GM21360 (cell line): ENCODE data around the gene LRRC4.
A peak's percentile ranks its signal among the peaks of the same experiment; 100 is the strongest.

Experiments used
- ATAC-seq: cut with Tn5 transposase; IDR thresholded peaks from one replicate; pipeline ENCODE4 v1.9.1; 2021; ENCODE audit warnings: mild to moderate bottlenecking, moderate library complexity; ENCODE audit not compliant: unreplicated experiment

Gene LRRC4

DNA sequence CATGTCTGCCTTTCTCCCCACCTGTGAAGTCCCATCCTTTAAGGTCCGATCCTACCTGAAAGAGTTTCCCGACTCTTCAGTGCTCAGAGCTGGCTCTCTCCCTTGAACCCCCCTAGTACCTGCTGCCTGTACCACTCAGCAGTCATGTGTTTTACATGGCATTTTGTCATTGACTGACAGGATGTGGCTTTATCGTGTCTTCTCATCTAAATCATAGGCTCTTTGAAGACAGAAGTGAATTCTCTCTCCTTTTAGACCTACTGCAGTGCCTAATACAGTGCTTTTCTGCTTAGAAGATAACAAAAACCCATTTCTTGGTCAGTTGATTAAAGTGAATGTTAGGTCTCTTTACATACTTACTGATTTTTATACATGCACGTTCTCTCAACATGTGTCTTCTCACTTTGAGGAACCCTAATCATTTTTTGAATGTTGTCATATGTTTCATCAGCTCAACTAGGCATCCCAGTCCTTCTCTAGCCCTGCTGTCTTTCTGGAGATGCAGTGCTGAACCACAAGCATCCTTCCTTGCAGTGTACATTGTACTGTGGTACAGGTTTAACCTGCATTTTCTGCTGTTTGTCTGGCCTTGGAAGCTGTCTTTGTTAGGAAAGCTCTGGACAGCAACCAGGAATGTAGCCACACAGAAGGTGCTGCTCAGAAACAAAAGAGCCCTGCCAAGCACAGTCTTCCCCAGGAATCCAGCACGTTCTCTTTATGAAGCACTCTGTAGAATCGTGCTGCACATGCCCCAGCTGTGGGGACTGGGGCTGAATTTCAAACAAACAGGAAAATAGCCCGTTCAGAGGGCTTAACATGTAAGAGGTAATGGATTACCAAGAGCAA is 28.1 kb upstream of the LRRC4 start:
- ATAC-seq: no peak

DNA sequence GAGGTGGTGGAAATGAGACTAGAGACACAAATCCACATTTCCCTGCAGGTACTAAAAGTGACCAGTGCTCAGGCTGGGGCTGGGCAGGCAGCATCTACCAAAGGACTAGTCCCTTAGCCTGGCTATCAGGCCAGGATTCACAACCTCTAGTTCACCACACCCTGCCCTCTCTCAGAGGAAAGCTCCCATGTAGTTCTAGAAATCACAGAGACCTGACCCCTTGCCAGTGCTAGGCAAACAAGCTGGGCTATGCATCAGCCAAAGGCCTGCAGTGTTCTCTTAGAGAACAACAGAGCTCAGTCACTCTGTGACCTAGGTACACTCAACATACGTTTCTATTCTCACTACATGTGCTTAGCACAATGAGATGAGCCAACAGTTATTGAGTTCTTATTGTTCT is 26.7 kb upstream of the LRRC4 start:
- ATAC-seq: no peak

DNA sequence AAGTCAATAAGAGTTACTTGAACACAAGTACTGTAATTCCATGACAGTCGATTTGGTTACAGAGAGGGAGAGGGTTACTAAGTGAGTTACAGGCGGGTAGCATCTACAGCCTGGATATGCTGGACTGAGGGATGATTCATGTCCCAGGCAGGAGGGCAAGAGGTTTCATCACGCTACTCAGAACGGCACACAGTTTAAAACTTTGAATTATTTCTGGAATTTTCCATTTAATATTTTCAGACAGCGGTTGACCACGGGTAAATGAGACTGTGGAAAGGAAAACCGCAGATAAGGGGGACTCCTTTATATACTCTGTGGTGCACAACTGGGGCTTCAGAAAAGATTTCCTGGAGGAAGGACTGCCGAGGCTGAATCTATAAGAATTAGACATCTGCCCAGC is 25.7 kb upstream of the LRRC4 start:
- ATAC-seq: no peak

DNA sequence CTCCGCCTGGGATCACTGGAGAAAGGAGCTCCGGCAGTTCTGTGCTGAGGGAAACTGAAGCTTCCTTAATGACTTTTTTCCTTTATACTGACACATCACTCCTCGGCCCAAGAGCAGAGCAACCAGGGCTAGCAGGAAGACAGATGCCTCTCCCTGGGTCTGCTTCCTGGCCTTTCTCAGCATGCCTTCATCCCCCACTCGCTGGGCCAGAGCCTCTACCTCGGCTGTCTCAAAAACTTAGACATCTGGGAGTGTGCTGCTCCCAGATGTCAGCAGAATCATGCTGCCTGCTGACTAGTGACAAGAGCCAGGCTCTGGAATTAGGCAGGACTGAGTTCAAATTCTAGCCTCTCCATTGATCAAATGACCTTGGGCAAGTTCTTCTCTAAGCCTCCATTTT is 24.4 kb upstream of the LRRC4 start:
- ATAC-seq: no peak

DNA sequence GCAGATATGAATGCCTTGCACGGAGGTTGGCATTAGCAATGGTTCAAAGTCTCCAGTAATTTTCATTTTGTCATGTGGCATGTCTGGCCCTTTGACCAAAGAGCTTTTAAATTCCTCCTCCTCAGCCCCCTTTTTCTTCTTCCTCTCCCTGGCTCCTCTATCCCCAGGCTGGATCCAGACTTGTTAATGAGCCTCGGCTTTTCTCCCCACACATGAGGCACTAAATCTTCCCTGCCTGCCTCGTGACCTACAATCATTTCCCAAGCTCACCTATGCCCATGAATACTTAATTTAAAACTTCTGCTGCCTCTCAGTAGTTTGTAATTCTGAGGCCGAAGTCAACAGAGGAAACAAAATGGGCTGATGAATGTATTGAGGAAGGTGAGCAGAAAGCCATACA is 23.3 kb upstream of the LRRC4 start:
- ATAC-seq: no peak

DNA sequence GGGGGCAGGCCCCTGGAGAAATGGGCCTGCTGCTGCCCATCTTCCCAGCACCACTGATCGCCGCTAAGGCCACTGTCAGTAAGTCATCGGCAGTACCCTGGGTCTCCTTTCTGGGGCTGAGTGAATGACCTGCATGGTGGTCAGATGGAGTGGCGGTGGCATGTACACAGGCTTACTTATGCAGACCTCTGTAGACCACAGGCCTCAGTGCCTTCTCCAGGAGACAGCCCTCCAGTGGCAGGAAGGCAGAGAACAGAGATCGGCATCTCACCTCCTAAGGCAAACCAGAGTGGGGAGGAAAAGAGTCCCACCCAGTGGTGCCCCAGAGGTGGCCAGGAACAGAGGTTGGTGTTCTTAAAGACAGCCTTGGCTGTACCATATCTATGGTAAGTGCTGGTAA is 22.8 kb upstream of the LRRC4 start:
- no peak for ATAC-seq

DNA sequence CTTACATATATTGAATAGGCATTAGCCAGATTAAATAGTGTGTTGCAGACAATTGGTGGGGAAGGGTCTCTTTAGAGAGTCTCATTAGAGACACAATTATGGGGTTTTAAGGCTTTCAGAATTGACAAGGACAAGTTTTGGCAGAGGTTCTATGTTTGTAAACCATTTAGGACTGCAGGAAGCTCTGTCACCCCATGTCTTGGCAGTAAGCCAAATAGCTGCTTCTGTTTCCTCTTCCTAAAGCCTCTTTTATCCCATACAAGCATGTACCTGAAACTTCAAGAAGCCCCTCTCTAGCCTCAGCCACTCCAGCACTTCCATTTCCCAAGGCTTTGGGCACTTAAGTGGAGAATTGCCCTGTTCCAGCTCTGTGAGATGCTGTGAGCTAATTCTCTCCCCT is 21.8 kb upstream of the LRRC4 start:
- ATAC-seq: no peak

DNA sequence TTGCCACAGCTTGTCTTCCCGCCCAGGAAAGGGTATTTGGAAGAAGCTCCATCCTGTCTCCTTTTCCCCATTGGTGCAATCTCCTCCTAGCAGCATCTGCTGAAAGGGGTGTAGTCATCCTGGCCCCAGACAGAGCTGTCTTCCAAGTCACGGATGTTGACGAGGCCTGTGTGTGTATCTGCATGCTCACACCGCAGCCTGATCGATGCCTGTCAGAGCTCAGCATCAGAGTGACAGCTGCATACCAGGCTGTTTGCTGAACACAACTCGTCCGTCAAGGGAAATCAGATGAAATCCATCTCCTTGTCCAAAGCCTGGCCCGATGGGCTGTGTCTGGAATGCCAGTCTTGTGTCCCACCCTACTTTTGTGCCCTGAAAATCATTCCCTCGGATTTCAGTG is 21.2 kb upstream of the LRRC4 start:
- ATAC-seq: no peak

DNA sequence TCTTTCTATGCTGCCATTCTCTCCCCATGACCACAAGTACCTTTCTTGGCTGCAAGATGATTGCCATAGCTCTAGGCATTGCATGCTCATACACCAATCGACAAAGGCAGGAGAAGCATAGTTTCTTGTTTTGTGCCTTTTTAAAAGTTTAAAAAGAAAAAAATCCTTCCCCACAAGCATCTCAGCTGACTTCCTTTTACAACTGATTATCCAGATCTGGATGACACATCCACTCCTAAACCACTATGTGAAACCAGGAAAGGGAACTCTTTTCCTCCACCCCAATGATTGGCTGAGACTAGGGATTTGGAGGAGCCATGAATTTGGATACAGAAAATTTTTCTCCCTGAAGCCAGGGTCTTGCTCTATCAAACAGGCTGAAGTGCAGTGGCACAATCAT is 14.5 kb upstream of the LRRC4 start:
- no peak for ATAC-seq

DNA sequence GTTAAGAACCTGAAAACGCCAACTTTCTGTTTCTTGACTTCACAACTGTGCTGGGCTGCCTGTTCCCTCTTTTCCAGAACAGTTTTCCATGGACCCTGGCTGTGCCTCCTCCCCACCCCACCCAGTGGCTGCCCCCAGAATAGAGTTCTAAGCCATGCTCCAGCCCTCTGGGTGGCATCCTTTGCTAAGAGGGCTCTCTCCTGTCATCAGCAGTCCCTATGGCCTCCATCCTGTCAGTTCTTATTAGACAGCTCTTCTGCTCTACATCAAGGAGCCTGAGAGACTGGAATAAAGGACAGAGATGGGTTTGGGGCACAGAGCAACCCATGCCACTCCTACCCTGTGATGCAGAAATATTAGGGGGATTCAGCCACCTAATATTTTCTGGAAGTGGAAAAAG is 13.9 kb upstream of the LRRC4 start:
- ATAC-seq: no peak

DNA sequence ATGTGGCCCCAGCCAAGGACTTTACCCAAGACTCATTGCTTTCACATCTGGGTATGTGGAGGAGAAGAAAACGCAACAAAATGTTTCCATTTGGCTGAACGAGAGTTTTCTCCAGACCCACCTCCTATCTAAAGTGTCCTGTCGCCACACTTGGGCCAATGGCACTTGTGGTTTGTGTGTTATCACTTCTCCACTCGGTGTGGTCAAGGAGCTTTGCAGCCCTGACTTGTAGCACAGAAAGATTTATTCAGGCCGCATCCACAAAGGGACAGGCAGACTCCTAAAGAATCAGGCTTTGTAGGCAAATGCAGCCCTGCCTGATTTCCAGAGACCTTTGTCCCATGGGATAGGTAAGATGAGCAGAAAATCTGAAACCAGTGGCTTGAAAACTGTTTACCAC is 12.8 kb upstream of the LRRC4 start:
- no peak for ATAC-seq

DNA sequence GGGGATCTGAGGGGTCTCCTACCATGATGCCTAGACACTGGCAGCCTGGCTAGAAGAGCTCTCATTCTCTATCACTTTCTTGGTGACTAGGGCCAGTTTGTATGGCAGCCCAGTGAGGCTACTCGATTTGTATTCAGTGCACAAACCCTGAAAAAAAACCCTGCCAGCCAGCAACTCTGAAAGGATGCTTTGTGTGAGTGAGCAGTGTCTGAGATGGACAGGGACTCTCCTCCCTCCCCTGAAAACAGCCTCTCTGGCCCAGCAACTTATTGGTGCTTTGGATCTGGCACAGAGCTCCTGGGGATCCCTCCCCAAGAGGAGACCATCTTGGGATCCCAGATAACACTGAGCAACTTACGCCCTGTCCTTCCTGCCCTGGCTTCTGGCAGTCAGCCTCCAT is 10.8 kb upstream of the LRRC4 start:
- ATAC-seq: no peak

DNA sequence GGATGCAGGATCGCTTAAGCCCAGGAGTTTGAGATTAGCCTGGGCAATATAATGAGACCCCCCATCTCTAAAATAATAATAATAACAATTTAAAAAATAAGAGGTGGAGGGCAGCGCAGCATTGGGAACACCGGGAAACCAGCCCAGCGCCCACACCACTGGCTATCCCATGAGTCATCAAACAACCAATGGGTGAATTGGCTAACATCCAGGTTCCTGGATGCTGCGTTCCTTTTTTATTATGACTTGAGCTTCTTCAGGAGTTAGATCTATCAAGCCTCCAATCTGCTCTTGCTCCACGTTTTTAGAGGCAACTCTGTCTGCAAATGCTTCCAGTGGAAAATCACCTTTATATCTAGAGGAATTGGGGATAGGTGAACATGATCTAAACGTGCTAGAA is 10.0 kb upstream of the LRRC4 start:
- no peak for ATAC-seq

DNA sequence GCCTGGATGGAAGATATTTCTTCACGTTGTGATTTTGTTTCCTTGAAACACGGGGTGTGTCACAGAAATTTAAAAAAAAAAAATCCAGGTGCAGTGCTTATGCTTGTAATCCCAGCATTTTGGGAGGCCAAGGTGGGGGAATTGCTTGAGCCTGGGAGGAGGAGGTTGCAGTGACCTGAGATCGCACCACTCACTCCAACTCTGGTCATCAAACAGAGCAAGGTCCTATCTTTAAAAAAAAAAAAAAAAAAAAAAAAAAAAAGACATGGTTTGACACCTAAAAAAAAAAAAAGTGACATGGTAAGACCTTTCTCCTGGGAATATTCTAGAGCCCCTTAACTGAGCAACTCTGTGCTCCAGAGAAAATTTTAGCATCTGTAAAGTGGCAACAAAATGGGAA is 9.0 kb upstream of the LRRC4 start:
- no peak for ATAC-seq

DNA sequence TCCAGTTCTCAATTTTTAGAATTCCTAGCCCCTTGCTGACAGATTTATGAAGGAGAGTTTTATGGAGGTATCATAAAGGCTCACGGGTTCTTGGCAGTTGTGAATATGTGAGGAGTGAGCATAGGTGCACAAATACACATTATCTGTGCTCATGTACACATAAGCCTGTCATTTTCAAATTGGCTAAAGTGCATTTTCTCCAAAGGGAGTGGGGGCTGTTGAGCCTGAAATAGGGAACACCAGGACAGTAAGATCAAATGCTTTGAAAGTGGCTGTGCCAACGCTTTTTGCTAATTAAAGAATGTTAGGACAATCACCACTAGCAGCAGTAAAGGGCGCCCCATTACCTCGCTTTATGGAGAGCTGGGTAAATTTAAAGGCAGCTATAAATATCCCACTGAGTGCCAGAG is 8.3 kb upstream of the LRRC4 start:
- ATAC-seq: no peak

DNA sequence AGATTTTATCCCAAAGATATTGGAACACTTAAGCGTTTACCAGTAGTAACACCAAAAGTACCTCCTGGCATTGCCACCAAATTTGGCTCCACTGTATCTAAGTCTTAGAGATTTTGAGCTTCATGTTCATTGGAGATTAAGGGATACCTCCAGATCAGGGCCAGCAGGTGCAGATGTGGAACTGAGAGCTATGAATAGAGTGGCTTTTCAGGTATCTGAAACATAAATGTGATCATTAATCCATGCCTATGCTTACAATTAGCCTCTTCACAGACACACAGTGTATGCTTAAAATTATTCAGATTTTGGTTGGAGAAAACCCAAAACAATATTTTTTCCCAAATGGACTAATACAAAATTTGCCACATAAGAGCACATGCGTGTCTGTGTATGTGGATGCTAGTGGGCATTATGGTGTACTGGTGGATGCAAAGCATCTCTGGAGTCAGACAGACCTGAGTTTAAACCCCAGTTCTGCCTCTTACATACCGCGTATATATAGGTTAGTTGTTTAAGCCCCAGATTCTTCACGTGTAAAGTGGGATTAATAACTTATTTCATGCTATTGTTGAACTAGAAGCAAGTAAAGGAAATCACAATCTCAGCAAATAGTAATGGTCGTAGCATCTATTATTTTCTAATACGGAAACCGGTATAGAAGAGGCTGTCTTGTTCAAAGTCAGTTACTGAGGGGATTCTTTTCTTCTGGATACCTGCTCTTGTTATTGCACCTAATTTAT is 6.8 kb upstream of the LRRC4 start:
- no peak for ATAC-seq

DNA sequence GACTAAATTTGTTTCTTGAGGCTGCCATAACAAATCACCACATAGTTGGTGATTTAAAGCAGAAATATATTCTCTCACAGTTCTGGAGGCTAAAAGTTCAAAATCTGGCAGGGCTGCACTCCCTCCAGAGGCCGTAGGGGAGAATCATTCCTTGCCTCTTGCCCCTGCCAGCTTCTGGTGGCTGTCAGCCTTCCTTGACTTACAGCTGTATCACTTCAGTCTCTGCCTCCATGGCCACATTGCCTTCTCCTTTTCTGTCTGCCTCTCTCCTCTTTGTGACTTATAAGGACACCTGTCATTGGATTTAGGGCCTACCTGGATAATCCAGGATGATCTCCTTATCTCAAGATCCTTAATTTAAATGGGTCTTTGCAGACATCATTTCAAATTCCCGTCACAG is 5.8 kb upstream of the LRRC4 start:
- ATAC-seq: no peak

DNA sequence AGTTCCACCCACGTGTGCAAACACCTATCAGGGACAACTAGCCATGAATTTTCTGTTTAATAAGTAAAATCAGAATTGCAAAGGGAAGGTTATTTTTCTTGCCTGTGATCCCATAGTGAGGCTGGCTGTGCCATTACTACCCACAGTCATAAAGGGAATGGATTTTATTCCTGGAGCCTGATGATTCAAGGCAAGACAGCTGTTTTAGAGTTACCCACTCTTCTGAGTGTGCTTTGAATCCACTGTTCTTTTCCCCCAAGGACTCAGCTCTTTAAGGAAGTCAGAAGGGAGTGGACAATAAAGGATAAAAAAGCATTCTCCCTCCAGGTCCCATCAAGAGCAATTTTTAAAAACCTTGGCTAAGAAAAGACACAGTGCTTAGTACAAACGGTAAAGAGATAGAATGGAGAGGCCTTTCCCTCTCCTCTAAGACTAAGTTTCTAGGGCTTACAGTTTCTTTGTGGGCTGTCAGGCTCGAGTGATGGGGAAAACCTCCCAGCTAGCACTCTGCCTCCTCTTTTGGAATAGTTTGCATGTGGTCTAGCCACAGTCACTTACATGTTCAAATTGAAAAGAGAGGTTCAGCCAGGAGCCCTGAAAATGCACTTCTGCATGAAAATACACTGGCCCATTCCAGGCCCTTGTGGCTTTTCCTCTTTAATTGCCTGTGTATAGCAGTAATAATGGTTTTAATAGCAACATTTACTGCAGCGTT is 5.1 kb upstream of the LRRC4 start:
- ATAC-seq: peak; percentile 41

DNA sequence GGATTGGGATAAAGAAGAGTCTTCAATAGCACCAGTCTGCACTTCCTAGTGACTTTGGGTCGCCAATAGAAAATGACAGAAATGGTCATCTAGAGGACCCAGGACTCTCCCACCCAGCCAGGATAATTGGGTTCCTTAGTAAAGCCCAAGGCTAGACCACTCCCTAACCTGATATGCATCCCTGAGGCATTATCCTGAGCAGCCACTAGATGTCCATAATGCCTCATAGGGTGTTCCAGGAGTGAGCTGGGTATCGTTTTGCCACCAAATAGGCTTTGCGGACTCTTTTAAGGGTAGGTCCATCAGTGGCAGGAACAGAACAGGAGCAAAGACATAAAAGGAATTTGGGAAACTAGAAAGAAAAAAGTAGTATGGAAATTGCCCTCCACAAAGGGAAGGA is 4.5 kb upstream of the LRRC4 start:
- ATAC-seq: no peak

DNA sequence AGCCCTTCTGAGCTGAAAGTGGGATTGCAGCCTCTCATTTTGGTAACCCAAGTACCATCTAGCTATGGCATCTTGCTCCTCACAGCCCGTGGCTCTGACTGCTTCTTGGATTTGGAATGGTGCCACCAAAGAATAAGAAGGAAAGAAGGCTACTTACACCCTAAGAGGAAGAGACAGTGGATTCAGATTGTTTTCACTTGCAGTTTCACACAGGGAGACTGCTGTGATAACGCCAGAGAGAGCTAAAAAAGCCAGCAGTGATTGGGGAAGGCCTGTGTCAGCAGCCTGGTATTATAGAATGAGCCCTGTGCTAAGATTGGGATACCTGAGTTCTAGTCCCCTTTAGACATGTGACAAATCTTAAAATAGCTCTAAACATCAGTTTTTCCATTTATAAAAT is 3.6 kb upstream of the LRRC4 start:
- no peak for ATAC-seq

DNA sequence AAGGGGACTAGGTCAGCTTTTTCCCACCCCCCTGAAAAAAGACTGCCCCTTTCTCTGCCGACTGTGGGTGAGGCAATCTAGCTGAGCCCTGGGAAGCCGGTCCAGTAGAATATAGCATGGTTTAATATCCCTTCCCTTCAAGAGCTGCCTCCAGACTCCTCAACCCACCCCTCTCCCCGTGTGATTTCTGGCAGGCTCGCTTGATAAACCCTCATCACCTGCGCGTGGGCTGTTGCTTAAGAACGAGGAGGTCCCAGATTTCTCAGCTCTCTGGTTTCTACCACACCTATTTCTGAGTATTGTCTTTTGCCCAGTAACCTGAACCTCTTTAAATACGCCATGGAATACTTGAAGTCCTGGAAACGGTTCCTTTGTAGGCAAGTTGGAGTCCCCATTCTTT is 2.0 kb upstream of the LRRC4 start:
- ATAC-seq: no peak
